GM19099 (cell line): ENCODE results near the gene KIAA1328.

Source experiments
- POLR2A ChIP-seq: IDR thresholded peaks from 3 replicates; pipeline ENCODE4 v1.6.1; 2011; ENCODE audit warnings: low read depth; ENCODE audit not compliant: insufficient read length; ENCODE audit errors: extremely low read depth

The KIAA1328 gene

GRCh38 chr18:37259711-37260110, 430.8 kb downstream of the KIAA1328 start:
- no peak for TF ChIP-seq POLR2A

DNA sequence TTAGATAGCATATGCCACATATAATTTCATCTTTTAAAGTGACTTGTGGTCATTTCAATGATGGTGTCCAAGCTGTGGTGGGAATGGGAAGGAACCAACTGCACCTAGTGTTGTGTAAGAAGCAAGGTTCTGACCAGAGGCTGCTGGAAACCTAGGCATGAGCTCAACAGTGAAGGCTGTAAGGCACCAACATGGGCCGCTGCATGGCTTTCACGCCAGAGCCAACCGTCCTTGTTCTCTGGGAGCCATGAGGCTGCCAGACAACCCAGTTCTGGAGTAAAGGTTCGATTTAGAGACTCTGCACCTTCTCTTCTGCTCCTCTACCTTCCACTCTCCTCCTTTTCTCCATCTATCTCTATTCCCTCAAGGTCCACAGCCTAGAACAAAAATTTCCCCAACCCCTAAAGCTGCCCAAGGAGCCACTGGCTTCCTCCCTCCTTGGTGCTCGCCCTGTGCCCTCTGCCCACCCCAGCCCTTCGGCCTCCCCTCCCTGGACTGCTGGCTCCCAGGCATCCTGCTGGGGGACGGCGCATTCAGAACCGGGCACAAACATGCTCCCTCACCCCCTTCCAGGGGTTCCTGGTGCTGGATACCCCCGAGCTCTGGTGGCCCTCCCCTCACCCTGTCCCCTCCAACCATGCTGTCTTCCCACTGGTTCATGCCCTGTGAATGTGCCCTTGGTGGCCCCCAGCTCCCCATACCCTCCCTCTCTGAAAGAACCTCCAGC, 431.6 kb downstream of the KIAA1328 start:
- no peak for TF ChIP-seq POLR2A

DNA sequence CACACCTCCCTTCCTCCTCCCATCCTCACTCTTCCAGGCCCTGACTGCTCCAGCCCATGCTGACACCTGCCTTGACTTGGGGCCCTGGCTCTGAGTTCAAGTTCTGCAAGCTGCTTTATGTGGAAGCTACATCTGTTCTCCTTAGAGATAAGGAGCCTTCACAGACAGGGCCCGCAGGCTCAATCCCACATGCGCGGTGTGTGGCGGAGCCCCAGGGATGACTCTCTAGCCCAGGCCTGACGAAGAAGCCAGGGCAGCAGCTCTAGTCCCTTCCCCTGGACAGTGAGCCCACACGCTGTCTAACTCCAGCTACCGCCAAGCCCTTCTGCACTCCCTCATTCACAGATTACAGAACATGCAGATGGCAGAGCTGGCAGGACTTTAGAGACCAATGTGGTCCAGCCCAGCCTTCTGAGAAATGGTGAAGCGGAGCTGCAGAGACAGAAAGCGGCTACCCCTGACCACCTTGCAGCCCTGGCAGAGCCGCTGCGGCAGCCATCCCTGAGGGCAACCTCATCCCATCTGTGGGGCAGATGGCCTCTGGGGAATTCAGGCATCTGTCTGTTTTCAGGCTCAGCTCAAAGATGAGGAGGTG, 432.4 kb downstream of the KIAA1328 start:
- no peak for TF ChIP-seq POLR2A

GRCh38 chr18:37261988-37262387, 433.1 kb downstream of the KIAA1328 start:
- no peak for TF ChIP-seq POLR2A

- TF ChIP-seq POLR2A: no peak
Observed at GRCh38 chr18:37264956-37265355, 436.0 kb downstream of the KIAA1328 start.

DNA sequence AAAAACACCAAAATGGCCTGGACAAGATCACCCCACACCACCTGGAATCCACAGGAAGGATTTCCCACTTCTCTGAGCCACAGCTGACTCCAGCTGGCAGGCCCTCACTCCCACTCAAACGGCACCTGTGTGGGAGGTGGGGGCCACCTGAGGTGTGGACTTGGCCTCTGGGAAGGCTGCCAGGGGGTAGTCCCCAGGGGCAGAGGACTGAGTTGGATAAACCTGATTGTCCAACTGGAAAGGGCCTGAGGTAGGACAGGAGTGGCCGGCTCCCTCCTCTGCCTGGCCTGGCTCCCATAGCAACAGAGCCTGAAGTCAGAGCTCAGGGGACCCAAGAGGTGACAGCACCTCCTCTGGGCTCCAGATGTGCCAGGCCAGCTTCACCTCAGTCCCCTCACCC, 436.5 kb downstream of the KIAA1328 start:
- no peak for TF ChIP-seq POLR2A

DNA sequence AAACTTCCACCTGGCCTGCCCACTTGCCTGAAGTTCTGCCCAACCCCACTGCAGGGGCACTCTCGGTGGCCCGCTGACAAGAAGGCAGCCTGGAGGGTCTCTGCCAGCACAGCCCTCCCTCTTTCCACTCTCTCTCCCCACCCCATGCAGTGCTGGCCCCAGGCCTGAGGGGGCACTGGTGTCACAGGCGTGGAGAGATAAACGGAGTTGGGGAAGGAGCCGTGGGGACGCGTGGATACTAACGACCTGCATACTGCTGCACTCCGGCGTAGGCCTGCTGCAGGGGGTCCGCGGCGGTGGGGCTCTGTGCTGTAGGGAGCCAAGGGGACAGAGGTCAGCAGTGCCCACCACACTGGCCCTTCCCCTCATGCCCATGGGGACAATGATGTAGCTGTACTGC, 437.4 kb downstream of the KIAA1328 start:
- no peak for TF ChIP-seq POLR2A

DNA sequence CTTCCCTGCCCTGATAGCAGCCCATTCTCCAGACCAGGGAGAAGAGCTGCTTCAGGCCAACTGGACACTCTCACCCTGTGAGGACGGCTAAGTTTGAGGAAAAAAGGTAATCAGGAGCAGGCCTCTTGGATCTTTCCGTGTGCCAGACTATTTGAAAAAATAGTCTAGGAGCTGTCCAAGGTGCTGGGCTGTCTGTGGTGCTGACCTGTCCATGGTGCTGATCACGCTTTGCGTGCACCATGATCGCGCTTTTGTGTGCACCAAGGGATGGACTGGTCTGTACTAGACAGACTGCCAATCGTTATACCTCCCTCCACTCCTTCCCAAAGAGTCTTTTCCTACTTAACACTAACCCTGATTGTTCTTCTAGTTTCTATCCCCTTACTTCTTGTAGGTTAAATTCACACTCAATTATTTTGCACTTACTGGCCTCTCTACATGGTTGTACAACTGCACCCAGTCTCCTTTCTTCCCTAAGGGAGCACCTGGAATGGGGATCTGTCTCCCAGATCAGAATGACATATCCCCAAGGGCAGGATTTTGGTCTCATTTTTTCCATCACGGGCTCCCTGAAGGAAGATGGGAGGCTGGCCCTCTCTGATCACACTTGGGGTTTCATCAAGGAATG, 441.2 kb downstream of the KIAA1328 start:
- TF ChIP-seq POLR2A: no peak

- no peak for TF ChIP-seq POLR2A
Observed at GRCh38 chr18:37270666-37271052, 441.7 kb downstream of the KIAA1328 start.

- no peak for TF ChIP-seq POLR2A
Observed at GRCh38 chr18:37272226-37272625, 443.3 kb downstream of the KIAA1328 start.

DNA sequence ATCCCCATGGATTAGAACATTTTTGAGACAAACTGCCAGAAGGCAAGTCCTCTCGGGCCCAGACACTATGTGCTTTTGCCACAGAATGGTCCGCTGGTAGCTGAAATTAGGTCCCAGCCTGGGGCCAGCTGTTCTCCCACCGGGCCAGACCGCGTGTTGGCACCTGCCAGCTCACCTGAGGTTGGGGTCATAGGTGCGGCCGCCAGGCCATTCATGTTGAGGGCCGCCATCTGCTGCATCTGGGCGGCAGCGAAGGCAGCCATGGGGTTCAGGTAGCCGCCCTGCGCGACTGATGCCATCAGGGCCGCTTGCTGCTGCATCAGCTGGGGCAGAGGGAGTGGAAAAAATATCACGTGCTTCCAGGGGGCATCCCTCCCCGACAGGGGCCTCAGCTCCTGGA, 443.9 kb downstream of the KIAA1328 start:
- TF ChIP-seq POLR2A: no peak

GRCh38 chr18:37274309-37275236, 445.6 kb downstream of the KIAA1328 start:
- TF ChIP-seq POLR2A: no peak

GRCh38 chr18:37275237-37275741, 446.4 kb downstream of the KIAA1328 start:
- no peak for TF ChIP-seq POLR2A

DNA sequence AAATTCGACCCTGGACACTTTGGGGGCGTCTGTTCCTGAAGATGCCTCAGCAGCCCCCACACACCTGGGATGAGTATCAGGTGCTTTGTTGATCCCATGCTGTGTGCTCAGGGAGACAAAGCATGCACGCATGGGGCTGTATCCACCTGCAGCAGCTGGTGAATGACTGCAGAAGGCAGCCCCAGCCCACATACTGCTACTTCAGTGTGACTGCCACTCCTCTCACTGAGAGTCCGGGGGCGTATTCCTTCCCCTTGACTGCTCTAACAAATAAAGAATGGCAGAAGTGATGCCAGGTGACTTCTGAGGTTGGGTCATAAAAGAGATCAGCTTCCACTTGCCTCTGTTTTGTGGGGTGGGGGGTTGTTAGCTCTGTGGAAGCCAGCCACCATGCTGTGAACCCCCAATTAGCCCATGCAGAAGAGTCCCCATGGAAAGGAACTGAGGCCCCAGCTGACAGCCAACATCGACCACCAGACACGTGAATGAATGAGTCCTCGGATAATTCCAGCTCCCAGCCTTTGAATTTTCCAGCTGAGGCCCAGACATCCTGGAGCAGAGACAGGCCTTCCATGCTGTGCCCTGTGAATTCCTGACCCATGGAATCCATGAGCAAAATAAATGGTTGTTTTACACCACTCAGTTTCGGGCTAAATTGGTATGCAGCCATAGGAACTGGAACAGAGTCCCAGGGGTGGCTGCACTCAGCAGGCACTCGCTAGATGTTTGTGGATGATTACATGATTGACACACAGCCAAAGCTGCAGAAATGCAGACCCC, 447.4 kb downstream of the KIAA1328 start:
- TF ChIP-seq POLR2A: no peak
